ENCODE measurements around the gene POLR3K.
"Not testable (repeated sequence)": the region's sequence is repeated elsewhere in the genome, so short reads cannot be mapped to it uniquely, and the experiment has no call there.

The POLR3K gene

DNA sequence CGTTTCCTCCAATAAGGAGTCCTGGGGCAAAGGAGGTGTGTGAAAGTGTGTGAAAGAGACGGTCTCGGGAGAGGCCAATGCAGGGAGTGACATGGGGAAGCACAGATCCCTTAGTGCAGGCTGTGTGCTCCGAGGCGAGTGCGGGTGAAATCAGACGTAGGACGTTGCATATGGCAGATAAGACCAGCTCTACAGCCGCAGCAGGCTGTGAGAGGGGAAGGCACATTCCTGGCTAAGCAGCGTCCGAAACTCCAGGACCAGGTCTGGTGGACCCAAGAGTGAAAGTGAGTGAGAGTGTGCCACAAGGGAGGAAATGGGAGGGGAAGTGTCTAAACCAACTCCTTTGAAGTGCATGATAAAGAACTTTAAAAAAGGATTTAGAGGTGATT is 11.3 kb downstream of the POLR3K start:
- DNase-seq: no peak

GRCh38 chr16:41439-42068 is 11.9 kb downstream of the POLR3K start:
- no peak for DNase-seq

GRCh38 chr16:38941-39892 is 14.2 kb downstream of the POLR3K start:
- no peak for DNase-seq

DNA sequence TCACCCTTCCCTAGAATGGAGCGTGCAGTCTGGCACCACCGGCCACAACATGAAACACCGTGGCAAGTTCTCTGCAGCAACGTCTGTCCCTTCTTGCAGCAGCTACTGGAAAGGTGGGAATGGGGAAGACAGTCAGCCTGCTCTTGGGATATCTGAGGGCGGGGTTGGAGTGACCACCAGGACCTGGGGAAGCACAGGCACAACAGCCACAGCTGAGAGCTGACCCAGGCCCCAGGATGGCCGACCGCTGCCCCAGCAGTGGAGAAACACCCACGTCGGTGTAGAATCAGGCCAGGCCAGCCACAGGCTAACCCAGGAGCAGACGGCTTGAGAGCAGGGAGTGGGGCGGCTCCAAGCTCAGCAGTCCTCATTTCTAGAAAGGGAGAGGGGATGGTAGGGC is 15.2 kb downstream of the POLR3K start:
- not testable (repeated sequence) for DNase-seq

GRCh38 chr16:37511-37910 is 15.9 kb downstream of the POLR3K start:
- no peak for DNase-seq

DNA sequence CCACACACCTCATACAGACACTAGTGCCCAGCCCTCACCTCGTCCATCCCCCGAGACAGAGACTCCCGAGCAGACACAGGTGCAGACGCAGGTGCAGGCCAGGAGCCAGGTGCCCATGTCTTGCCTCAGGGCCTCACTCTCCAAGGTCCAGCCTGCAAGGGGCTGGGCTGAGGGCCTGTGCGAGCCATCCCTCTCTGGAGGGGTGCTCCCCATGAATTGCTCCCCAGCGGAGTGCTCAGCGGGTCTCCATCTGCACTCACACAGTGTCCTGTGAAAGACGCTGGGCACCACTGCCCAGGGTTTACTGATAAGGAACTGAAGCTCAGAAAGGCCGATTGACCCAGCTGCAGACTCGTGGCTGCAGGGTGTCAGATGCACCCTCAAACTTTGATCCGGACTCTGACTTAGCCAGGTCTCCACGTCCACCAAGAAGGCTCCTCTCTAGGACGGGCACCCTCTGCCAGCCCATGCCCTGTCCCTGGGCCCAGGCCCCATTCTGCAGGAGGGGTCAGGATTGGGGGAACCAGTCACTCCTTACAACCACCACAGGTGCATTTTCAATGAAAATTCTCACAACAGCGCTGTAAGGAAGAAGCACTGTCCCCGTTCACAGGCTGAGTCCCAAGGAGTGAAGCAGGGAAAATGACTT is 16.9 kb downstream of the POLR3K start:
- no peak for DNase-seq

GRCh38 chr16:35678-36305 is 17.6 kb downstream of the POLR3K start:
- no peak for DNase-seq

DNA sequence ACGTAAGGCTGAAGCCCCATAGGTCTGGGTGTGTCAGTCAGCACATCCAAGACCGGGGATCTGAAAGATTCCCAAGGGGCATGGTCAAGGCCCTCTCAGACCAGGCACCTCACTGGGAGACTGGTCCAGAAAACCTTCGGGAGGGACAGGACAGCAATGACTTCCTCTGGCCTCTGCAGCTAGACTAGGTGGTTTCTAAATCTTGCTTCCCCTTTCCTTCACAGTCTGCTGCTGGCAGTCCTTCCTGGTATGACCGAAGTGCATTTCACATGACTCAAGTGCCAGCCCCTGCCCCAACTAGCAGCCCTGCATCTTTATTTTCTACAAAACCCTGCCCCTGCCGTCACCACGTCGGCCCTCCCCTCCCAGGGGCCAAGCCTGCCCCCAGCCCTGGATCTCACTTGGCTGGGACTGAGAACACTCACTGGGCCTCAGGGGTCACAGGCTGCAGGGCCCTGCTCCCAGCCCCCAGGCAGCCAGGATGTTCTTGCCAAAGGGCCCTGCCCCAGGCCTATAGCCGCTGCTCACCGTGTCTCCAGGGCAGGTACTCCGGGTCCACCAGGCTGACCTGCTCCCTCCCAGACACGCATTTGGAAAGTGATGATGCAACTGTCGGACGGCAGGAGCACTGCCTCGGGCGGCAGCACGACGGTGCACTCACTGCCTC is 18.3 kb downstream of the POLR3K start:
- no peak for DNase-seq

- no peak for DNase-seq
These were observed 18.8 kb downstream of the POLR3K start for GRCh38 chr16:34648-34987.

DNA sequence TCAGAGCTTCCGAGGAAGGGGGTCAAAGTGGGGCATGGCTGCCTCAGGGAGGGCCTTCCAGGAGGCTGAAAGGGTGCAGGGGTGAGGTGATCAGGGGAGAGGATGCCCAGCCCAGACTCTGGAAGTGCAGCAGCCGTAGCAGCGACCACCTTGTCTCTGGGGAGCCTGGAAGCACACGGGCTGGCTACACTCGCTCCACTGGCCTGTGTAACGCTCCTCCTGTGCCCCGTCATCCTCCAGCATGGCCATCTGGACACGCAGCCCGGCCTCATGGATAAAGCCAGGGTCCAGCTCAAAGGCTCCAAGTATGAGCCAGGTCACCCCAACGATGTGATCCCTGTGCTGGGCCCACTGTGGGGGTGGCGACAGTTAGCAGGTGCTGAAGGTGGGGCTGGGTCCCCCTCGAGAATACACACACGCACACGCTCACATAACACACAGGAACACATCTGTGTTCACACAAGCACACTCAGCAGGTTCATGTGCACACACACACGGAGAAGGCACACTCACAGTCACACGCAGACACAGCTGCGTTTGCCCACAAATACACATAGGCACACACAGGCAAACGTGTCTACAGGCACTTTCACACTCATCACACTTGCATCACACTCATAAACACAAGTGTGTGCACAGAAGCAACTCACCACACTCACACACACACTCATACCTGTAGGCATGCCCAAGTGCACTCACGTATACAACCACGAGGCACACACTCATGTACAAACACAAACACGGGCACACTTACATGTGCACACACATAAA is 19.3 kb downstream of the POLR3K start:
- DNase-seq: no peak

- DNase-seq: not testable (repeated sequence)
These were observed 20.1 kb downstream of the POLR3K start for GRCh38 chr16:33154-33876.

GRCh38 chr16:30627-31026 is 22.8 kb downstream of the POLR3K start:
- not testable (repeated sequence) for DNase-seq

DNA sequence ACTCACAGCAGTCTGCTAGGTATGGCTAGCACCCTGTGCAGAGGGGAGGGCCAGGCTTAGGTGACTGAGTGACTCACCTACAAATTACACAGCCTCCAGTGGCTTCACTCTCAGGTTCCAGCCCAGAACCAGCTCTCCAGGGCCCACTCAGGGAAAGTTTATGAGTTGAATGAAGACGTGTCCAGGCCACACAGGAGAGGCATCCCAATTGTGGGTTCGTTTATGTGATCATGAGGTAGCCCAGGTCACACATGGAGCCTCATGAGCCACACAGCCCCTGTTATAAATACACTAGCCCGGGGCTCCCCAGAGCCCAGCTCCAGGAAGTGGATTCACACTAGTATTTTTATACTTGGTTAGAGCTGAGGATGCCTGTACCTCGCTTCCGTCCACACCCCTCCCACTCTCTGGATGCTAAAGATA is 27.5 kb downstream of the POLR3K start:
- not testable (repeated sequence) for DNase-seq

- DNase-seq: not testable (repeated sequence)
These were observed 29.3 kb downstream of the POLR3K start for GRCh38 chr16:24151-24550.

DNA sequence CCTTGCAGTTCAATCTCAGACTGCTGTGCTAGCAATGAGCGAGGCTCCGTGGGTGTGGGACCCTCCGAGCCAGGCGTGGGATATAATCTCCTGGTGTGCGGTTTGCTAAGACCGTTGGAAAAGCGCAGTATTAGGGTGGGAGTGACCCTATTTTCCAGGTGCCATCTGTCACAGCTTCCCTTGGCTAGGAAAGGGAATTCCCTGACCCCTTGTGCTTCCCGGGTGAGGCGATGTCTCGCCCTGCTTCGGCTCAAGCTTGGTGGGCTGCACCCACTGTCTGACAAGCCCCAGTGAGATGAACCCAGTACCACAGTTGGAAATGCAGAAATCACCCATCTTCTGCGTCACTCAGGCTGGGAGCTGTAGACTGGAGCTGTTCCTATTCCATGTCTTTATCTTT is 32.5 kb downstream of the POLR3K start:
- DNase-seq: not testable (repeated sequence)

GRCh38 chr16:17062-17765 is 36.2 kb downstream of the POLR3K start:
- DNase-seq: not testable (repeated sequence)

DNA sequence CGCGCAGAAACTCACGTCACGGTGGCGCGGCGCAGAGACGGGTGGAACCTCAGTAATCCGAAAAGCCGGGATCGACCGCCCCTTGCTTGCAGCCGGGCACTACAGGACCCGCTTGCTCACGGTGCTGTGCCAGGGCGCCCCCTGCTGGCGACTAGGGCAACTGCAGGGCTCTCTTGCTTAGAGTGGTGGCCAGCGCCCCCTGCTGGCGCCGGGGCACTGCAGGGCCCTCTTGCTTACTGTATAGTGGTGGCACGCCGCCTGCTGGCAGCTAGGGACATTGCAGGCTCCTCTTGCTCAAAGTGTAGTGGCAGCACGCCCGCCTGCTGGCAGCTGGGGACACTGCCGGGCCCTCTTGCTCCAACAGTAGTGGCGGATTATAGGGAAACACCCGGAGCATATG is 42.6 kb downstream of the POLR3K start:
- peak; percentile 54 for DNase-seq

- no peak for DNase-seq
These were observed 43.3 kb downstream of the POLR3K start for GRCh38 chr16:9903-10665.
